NCI-H128 (cell line): ENCODE results near the gene USHBP1.

ENCODE experiments used
- DNase-seq: peaks from one replicate; lab custom pipeline; 2025; ENCODE audit not compliant: unreplicated experiment; lab: John Stamatoyannopoulos, UW

The USHBP1 gene, protein sequence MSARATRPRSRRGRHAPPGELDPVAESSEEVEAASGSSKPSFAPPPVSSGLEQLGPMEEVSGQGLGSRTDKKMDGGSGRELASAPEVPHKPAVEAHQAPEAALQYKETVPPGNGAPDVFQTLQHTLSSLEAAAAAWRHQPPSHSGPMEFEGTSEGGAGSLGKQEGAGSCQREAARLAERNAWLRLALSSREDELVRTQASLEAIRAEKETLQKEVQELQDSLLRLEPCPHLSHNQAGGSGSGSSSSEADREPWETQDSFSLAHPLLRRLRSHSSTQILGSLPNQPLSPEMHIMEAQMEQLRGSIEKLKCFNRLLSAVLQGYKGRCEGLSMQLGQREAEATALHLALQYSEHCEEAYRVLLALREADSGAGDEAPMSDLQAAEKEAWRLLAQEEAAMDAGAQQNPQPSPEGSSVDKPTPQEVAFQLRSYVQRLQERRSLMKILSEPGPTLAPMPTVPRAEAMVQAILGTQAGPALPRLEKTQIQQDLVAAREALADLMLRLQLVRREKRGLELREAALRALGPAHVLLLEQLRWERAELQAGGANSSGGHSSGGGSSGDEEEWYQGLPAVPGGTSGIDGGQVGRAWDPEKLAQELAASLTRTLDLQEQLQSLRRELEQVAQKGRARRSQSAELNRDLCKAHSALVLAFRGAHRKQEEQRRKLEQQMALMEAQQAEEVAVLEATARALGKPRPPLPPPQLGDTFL

DNA sequence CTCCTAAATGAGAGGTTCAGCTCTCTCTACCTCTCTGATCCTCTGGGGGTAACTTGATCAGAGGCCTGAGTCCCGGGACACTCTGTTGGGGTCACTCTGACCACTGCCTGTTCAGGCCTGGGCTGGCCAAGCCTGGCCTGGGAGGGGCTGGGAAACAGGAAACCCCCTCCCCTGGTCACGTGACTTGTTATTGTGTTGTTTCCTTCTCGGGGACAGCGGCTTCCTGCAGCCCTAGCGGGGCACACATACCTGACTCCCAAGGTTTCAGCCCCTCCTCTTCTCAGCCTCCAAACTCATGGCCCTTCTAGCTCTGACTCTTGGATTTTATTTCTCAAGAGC is at the start of gene USHBP1:
Gene USHBP1, minus strand, starts transcription at position 105 of the 339 bp plus-strand sequence. CDS start 446 bp downstream, outside the sequence.
- no peak for DNase-seq

DNA sequence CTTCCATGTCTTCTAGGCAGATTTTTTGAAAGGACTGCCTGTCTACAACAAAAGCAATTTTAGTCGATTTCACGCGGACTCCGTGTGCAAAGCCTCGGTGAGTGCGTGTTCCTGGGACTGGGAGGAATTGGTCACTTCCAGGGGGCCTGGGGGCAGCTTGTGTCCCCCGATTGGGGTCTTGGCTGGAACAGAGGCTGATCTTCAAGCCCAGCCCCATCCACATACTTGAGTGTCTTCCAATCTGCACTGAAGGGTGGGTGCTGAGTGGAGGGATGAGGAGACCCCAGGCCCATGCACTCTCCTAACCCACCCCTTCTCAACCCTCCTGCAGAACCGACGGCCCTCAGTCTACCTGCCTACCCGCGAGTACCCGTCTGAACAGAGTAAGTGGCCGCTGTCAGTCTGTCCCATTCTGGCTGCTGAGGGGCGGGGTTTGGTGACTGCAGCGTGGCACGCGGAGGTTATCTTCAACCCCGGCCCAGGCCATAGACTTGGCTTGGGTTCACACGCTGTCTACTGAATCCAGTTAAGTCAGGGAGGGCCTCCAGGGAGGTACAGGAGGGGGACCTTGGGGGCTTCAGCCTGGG is 49.6 kb upstream of the USHBP1 start:
- DNase-seq, result no peak

DNA sequence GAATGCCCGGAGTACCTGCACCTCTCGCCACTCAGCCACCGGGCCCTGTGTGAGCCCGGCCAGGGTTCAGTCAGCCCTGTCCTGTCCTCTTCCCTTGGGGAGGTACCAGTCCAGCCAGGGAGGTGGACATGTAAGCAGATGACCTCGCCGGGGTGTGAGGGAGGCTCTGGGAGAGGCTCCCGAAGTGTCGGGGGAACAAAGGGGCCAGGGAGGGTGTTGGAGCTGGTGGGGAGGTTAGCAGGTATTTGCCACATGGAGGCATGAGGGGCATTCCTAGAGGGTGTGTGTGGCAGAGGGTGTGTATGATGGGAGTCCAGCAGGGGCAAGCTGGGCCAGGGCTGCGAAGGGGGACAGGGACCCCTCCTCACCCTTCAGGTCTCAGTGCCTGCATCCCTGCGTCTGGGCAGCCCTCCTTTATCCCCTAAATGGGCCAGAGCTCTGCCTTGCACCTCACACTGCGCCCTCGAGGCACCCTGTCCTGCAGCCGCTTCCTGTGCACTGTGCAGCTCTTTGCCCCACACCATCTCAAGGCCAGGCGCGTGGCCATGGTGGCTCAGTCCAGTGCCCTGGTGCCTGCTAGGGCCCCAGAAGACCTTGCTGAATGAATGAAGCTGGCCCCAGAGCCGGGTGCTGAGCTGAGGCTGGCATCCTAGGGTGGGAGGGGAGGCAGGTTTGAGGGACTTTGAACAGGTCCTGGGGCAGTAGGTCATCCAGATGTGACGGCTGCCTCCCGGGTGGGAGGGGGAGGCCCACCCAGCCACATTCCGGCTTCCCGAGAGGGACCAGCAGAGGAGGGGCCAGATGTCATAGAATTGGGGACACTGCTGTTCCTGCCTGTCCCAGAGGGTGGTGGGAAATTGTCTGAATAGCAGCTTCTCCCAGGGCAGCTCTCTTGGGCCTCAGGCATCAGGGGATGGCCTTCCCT is 47.9 kb upstream of the USHBP1 start:
- DNase-seq, result no peak

DNA sequence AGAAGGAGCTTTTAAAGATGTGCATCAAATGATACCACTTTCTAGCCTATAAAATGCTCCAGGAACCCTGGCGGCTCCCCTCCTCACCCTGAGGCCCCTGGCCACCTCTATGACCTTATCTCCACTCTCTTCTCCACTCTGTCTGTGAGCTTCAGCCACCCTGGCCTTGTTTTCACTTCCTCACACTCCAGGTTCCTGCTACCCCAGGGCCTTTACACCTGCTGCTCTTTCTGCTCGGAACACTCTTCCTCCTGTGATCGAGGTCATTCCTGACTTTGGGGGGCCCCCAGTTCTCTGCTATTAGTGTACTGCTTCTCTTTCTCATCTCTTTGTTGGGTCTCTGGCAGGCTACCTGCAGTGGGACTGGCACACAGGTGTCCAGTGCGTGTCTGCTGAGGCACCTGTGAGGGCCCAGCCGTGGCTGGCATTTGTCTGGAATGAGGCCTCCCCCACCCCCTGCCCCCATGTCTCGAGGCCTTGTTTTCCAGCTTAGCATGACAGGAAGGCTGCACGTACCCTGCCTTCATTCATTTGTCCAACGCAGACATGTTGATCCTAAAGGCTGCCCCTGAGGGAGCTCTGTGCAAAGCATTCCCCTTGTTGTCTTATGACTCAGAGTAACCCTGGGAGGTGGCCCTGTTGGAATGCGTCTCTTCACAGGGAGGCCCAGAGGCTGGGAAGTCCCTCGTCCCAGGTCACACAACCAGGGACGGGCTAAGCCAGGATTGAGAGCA is 47.1 kb upstream of the USHBP1 start:
- no peak for DNase-seq

DNA sequence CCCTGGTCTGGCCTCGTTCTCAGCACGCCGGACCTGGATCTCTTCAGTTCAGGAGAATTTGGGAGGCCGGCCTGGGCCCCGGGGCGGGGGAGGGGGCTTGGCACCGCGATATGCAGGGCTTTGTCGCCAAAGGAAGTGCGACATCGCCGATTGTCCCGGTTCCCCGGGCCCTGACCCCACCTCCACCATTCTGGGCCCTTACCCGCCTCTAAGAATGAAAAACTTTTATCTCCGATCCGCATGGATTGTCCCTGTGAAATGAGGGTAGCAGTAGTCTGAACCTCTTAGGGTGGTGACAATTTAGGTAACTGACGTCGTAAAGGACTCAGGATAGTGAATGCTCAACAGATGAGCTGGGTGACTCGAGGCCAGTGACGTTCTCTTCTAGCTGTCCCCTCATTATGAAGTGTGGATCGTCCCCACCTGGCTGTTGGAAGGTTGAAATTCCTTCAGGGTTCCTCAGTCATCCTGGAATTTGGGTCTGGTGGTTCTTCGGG is 45.5 kb upstream of the USHBP1 start:
- no peak for DNase-seq

DNA sequence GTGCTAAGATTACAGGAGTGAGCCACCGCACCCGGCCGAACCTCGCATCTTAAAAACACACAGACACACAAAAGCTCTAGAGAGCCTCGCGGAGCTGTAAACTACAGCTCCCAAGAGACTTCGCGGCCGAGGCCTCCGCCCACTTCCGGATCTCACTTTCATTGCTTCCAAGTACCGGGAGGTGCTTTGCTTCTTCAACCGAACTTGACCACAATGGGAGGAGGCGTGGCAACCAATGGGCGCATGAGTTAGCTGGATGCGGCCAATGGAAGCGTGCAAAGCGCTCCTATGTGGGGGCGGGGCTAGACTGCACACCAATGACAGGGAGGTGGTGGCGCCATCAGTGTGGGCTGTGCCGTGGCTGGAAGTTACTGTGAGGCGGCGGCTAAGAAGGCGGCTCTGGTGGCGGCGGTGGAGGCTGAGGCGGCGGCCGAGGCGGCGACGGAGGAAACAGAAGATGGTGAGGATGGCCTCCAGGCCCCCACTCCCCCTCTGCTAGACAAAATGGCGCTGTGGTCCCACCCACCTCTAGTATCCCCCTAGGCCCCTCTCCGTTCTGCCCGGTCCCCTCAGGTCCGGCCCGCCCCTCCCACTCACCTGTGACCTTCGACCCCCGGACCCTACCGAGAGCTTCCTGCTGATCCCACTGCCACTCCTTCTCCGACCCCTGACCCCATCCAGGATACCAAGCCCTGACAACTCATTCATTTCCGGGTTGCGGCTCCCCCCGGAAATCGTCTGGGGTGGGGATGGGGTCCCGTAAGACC is 44.8 kb upstream of the USHBP1 start, which contains the start of gene DDA1:
Gene DDA1, plus strand, starts transcription at position 366 of the 767 bp plus-strand sequence. Its CDS starts 92 bp downstream, at position 458.
- peak; percentile 97 for DNase-seq

DNA sequence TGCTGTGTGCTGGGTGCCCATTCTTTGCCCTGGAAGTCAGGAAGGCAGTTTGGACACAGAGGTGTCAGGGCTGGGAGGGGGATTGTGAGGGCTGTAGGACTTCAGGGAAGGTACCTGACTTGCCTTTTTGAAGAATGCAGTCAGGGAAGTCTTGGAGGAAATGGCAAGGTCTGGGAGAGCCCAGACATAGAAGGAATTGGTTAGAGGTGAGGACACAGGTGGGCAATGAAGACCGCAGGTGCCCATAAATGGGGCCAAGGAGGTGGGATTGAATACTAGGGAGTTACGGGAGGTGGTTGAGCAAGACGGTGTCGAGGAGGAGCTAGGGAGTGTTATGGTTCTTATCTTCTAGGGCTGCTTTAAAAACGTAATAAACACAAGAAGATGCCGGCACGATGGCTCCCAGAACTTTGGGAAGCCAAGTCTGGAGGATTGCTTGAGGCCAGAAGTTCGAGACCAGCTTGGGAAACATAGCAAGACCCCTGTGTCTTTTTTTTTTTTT is 43.4 kb upstream of the USHBP1 start:
- DNase-seq, result no peak

DNA sequence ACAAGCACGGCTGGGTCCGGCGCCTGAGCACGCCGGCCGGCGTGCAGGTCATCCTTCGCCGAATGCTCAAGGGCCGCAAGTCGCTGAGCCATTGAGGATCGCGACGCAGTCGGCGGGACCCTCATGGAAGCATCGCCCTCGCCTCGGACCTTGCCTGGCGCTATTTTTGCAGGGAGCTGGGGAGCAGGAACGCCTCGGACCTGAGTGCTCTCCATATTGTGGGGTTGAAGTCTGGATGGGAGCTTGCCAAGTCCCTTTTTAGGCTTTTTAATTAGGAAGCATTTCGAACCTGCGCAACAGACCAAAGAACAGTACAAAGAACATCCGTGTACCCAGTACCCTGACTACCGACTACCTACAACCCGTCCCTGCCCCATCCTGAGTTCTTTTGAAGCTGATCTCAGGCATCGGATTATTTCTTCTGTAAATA is 41.8 kb upstream of the USHBP1 start:
- DNase-seq, result no peak

DNA sequence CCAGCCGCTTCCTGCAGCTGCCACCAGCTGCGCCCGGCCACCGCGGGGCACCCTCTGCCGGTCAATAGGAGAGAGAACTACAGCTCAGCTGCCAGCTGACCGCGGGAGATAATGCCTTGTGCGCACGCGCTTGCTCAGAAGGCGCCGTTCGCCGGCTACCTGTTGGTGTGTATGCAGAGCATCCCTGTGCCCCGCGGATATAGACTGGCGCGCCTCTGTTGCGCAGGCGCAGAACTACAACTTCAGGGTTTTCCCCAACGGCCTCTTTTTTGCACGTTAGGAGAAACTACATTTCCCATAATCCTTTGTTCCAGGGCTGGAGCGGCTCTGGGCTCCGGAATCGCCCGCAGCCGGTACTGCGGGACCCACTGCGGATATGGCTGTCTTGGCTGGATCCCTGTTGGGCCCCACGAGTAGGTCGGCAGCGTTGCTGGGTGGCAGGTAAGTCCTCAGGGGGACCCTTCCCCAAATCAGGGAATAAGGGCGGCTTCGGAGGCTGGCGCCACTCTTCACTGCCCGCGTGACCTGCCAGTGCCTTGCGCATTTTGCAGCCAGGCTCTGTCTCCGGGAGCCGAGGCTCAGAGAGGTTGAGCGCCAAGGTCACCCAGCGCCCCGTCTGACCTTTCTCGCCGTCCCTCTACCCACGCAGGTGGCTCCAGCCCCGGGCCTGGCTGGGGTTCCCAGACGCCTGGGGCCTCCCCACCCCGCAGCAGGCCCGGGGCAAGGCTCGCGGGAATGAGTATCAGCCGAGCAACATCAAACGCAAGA is 41.2 kb upstream of the USHBP1 start, which contains the start of gene MRPL34:
Gene MRPL34, plus strand, starts transcription at position 356 of the 768 bp plus-strand sequence. Its CDS starts 21 bp downstream, at position 377.
- DNase-seq, result peak; percentile 96

DNA sequence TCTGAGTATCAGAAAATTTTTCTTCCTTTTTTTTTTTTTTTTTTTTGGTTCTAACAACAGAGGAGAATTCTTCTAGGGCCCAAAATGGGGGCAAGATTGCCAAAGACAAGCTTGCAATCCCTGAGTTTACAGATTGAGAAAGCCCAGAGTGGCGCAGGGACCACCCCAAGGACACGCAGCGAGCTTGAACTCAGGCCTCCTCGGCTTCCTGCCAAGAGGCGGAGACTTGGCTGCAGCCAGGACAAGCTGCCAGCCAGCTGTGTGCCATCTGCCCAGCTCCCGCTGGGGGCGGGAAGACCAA is 40.6 kb upstream of the USHBP1 start:
- DNase-seq, result no peak

DNA sequence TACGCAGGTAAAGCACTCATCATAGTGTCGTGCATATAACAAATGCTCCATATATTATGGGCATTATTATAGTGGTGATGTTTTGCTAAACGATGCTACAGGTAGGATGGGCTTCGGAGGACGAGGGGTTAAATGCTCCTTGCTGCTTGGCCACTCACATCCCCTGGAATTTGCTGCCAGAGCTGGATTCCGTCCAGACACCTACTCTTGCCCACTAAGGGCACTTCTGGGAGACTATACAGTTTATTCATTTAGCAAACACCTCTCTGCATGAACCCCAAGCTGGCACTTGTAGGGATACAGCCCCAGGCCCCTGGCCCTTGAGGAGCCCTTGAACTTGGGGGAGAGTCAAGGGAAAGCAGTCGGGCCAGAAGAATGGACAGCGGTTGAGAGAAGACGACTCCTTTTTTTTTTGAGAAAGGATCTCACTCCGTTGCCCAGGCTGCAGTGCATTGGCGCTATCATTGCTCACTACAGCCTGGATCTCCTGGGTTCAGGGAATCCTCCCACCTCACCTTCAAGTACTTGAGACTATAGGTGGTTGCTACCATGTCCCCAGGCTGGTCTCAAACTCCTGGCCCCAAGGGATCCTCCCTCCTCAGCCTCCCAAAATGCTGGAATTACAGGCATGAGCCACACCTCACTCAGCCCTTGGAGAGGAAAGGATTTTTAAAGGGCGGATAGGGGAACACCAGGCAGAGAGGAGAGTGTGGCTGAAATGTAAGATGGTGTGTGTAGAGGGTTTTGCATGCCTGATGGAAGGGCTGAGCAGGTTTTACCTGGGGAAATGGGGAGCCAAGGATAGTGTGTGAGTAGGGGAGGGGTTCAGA is 40.1 kb upstream of the USHBP1 start:
- no peak for DNase-seq

DNA sequence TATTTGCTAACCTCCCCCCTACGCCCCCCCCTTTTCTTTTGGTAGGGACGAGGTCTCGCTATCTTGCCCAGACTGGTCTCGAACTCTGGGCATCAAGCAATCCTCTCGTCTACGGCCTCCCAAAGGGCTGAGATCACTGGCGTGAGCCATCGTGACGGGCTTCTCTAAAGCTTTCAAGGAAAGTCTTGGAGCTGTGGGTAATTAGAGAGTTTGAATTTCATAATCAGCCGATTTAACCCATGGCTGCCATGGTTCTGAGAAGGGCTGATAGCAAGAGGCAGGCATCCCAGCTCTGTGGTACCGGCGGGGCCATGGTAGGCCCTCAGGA is 39.4 kb upstream of the USHBP1 start:
- DNase-seq, result no peak

DNA sequence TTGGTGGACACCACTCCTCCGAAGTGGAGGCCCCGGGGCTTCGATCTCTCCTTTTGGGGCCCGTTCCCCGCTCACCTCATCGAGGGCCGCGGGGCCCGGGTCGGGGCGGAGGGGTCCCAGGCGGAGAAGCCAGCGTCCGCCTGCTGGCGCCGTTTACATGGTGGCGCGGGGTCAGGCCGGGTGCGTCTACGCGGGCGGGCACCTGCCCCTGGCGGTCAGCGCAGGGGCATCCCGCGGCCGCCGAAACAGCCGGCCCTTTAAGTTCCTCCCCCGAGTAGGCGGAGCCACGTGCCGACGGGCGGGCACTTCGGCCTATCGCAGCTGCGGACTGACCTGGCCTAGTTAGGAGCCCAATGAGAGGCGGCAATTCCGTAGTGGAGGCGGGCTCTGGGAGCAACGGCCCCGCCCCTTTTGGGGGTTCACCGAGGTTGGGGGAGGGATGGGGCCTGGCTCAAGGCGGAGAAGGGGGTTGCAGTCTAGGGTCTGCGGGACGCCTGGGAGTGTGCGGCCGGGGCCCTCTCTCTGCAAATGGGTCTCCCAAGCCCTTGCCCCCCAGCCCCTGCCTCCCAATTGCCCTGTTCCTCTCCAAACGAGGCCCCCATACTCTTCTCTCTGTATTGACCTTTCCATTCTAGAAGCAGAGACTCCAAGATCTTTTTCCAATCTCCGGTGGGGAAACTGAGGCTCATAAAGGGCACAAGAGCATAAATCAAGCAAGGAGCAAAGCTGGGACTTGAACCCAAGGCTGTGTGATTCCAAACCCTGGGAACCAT is 38.8 kb upstream of the USHBP1 start, which contains the start of gene ABHD8:
Gene ABHD8, minus strand, starts transcription at position 259 of the 773 bp plus-strand sequence. CDS start 1,809 bp downstream, outside the sequence.
- DNase-seq, result peak; percentile 92

DNA sequence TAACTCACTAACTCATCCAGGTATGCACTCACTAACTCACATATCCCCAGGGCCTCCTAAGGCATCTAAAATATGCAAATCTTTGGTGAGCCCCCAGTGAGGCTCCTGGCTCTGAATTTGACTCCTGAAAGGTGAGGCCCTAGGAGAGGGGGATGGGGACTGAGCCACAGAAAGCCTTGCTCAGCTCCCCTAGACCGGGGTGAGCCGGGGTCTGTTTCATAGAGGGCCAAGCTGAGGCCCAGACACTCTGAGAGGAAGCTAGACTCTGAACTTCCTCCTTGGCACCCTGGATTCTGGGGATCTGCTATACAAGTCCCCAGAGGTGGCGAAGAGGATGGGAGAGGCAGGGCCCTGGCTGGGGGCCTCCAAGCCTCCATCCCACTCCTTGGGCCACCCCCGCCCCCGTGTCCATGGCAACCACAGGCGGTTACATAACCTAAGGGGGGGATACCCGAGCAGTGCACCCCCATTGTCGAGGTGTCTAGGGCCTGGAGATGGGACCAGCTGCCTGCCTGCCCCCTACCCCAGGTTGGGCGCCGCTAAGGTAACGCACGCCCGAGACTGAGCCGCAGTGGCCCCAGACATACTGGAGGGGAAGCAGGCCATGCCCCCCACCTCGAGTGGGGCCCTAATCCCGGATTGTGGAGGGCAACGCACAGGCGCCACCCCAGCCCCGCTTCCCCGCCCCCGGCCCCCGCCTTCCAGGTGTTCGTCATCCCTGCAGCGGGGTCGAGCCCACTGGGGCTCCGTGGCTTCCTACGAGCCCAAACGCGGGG is 38.0 kb upstream of the USHBP1 start:
- DNase-seq, result no peak

DNA sequence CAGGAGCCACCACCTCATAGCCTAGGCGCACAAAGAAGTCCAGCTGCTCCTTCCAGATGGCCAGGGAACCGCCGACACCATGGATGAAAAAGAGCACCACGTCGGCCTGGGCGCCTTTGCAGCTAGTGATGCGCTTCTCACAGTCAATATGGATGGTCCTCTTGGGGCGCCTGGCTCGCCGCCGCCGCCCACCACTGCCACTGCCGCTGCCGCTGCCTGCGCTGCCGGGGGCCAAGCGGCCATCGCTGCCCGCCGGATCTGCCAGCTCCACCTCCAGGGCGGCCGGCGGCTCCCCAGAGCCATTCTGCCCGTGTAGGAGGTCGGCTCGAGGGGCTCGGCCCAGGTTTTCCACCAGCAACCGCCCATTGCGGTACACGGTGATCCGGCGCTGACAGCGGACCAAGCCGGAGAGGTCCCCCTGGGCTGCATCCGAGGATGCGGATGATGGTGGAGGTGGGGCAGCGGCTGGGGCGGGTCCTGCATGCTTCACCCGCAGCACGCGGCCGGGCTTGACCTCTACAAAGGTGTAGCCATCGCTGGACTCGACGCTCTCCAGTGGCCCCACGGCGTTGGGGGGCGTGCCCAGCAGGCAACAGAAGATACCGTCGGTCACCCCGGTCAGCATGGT is 36.6 kb upstream of the USHBP1 start:
- DNase-seq, result no peak

DNA sequence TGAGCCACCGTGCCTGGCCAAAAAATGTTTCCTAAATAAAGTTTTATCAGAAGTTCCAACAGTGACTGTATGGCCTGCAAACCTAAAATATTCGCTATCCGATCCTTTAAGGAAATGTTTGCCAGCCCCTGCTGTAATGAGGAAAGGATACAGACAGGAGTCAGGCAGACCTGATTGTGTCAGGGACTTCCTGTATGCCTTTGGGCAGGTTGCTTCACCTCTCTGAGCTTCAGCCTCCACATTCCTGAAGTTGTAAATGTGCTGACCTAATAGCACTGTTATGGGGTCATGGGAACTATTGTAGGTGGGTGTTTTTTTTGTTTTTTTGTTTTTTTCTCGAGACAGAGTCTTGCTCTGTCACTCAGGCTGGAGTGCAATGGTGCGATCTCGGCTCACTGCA is 32.4 kb upstream of the USHBP1 start:
- no peak for DNase-seq
